NCI-H2029 treated with DMSO at 0.1 percent for 48 hours (cell line): ENCODE measurements around the gene USP2.

ENCODE experiments used
- DNase-seq: peaks from one replicate; lab custom pipeline; 2025; lab: John Stamatoyannopoulos, UW

USP2 gene

DNA sequence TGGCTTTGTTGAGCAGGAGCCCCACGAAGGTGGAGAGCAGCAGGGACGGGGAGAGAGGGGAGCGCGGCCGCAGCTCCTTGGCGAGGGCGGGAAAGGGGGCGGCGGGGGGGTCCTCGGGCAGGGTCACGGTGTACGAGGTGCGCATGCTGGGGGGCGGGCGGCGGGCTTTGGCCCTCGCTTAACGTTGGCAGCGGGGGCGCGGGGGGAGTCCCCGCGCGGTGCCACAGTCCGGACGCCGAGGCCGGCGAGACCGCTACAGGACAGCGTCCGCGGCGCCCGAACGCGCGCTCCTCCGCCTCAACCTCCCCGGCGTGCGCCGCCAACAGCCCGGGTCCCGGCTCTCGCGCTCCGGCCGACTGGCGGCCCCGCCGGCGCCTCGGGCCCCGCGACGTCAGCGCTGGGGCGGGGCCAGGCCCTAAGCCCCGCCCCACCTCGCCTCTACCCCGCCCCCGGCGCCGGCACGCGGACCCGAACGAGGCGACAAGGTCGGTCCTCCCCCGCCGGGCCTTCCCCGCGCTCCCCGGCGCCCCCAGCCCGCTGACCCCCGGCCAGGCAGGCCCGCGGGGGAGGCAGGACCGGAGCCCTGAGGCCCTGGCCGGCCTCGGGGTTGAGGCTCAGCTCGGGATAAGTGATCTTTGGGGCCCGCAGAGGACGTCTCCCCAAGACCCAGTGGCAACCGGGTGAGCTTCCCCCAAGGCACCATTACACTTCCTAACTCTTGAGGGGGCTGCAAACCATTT is 17.5 kb downstream of the USP2 start:
- DNase-seq, result no peak

DNA sequence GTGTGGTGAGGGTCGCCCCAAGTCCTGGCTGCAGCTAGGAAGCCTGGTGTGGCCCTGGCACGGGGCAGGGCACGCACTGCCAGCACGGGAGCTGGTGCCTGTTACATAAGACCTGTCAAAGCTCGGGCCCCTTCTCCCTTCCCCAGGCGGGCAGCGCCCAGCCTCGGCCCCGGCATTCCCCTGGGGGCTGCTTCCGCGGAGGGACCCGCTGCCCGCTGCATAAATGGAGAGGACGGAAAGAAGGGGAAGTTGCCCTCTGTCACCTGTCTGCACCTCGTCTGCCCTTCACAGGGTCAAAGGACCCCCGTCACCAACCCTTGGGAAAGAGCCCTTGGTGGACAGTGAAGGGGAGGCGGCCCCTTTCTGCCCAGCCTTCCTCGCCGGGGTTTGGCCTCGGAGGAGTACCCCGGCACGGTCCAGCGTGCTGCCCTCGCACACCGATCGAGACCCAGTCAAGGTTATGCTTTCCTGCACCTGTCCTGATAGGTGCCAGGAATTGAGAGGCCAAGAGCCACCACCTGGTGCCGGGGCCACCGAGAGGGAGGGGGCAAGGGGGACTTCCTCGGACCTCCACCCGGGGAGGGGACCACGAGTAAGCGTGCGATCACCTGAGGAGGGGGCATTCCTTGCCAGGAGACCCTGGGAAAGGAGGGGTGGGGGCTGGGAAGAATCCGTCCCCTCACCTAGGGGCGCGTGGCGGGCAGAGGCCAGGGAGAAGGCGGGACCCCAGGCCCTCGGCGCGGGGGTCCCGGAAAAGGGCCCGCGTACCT is 18.2 kb downstream of the USP2 start:
- DNase-seq, result no peak

DNA sequence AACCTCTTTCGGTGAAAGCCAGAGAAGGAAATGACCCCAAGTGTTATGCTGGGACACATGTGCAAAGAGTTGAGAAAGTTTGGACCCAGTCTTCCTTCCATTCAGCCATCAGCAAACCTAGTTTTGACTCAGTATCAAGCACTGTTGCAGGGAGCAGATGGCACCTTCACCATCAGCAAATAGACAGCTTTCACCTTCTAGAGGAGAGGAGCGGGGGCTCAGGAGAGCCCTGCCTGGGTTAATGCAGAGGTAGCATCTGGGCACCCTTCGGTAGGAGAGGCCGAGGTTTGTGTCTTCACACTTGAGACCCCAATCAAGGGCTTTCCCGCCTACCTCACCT is 18.8 kb downstream of the USP2 start:
- DNase-seq, result no peak

DNA sequence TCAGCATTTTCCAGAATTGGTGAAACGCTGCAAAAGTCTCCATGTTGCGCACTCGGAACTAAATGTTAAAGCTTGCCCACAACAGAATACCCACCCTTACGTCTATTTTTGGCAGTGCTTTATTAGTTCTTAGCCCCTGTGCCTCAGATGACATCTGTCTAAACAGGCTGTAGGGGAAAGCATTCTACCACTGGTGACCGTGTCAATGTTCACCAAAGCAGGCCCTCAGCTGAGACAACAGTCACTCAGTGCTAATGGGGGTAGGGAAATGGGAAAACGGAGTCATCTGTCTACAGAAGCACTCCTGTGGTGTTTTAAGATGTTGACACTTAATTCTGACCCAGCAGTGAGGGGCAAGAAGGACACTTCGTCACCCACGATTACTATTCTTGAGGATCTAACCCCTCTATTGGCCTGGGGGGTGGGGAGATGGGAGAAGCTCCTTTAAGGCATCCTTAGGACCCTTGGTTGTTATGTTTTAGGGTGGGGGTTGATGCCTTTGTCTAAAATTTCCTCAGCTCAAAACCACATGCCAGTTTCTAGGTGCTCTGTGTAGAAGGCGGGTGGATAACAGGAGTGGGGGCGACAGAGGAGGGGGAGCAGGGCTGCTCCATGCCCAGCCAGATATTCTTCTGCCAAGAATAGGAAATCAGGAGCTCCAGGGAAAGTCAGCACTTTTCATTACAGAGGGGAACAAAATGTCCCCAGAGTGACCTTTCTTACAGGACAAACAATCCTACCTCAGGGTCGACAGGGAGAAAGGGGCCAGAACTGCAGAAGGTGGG is 19.4 kb downstream of the USP2 start:
- no peak for DNase-seq

DNA sequence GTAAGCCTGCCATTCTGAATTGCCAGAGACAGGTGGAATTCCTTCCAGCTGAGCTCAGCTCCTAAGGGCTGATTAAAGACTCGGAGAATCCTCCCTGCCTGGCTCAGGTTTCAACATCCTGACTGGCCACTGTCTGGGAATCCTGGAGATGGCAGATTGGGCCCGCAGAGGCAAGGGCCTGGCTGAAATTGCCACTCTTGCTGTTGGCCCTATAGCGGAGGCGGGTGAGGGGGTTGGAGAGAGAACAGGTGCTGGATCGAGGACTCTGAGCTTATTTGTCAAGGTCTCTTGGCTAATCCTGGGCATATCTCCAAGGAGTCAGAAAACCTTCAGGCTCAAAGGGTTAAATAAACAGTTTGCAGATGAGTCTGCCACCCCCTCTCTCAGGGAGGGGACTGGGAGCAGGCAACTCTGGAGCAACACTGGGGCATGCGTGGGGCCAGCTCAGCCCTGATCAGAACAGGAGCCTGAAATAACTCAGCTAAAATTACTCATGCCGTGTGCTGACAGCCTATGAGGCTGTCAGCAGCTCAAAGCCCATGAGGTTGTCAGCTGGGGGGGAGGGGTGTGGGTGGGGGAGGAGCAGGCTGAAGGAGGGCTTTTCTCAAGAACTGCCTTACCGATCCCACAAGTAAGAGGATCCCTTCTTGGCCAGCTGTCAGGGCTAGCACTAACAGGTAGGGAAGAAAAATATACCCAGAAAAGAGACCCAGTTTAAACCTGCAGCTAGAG is 20.3 kb downstream of the USP2 start:
- peak; percentile 91 for DNase-seq

DNA sequence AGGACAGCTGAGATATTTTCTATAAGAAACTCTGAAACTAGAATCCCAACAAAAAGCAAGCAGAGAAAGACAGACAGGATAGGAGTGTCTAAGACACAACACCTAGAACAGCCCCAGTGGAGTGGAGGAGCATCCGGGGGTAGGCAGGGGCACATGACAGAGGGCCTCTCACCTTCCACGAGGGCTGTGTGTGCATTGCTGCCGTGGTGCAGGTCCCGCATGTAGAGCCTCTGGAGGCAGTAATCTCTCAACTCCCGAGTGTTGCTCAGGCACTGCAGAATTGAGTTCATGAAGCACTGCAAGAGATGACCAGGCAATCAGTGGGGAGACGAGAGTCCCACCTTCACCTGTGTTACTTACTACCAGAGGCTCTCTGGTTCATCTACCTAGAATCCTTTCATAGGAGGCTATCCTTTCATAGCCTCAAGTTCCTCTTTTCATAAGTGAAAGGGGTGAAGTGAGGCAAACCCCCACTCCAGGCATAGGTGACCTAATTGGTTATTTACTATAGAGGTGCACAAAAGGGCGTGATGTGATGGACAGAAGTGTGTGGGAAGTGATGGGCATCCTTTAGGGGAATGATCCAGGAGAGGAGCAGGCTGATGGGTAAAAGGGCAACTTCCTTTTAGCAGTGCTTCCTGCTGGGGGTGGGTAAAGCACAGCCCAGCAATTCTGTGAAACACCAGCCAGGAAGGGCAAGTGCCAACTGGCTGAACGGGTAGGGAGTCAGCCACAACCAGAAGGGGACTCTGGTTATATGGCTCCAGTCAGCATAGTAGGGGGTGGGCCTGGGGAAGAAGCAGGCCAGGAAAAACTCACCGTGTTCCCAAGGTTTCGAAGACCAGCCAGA is 21.9 kb downstream of the USP2 start:
- DNase-seq, result no peak

DNA sequence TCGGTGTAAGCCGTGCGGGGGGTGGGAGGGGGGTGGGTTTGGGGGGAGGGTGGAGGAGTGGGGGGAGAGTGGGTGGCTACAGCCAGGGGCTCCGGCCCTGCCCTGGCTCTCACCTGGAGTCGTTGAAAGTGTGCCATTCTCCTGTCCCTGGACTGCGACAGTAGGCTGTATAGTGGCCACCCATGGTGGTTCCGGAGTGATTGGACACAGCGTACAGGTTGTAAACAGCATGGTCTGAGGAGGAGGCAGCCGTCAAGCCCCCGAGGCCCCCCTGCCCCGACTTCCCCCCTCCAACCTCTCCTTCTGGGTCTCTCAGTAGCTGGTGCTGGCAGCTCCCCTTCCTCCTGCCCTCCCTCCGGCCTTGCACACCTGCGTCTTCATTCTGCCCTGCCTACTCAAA is 24.4 kb downstream of the USP2 start:
- DNase-seq, result no peak

DNA sequence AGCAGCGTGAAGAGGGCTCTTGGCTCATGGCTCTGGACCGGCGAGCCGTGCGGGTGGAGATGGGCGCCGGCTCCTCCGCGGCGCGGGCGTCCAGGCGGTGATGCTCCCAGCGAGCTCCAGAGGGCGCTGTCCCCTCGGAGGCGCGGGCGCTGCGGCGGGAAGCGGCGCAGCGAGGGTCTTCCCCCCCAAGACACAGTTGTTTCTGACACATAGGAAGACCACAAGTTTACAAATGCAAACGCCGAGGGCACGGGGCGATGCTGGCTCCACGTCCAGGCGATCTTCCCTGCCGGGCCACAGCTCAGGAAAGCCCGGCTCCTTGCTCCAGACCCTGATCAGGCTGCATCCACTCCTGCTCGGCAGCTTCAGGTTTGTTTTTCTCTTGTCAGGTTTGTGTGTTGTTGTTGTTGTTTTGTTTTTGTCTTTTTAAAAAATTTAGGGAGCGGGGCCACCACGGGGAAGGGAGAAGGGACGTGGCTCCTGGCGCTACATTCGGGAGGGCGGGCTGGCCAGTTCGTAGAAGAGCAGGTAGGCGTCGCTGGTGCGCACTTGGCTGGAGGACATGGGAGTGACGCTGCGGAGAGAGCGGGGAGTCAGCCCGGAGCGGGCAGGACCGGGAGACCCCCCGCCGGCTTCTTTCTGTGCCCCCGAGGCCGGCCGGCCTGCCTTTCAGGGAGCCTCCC is 25.0 kb downstream of the USP2 start:
- DNase-seq, result no peak

DNA sequence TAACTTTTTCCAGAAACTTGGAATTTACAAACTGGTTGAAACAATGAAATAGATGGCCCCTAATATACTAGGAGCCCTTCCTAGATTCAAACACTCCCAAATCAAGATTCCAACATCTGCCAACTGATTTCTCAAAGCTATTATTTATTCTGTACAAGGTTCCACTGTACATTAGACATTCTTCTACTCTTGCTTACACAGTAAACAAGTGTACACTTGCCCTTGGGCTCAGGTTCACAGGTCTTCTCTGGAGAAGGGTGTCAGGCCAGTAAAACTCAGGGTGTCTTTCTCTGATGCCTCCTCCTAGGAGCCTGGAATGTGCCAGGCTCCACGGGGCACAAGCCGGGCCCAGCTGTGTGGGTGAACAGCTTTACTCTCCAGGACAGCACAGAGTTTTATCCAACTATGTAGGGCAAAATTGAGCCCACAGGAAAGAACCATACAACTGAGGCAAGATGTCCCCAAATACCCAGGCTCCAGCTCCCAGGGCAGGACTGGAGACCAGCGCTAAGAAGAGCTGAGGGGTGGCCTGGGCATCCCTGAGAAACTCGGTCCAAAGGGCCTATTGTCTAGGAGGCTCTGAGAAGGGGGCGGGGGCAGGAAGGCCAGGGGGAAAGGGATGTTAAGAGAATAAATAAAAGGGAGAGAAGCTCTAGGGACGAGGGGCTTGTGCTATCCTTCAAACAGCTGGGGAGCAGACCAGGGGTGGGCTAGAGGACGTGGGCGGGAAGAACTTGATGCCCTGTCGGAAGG is 26.2 kb downstream of the USP2 start:
- no peak for DNase-seq

DNA sequence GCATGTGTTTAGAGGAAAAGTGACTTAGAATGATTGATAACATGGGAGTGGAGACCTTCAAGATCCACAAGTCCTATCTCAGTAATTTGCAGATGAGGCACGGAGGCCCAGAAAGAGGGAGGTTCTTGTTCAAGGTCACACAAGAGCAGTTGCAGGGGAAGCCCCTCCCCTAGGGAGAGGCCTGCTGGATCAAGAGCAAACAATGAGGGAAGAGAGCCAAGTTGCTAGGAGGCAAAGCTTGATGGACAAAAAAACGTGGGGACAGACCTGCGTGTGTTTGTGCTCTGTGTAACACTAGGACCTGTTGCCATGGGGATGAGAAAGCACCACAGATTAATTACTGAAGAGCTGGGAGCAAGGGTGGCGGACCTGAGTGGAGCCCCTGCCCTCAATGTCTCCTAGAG is 28.6 kb downstream of the USP2 start:
- peak; percentile 87 for DNase-seq

DNA sequence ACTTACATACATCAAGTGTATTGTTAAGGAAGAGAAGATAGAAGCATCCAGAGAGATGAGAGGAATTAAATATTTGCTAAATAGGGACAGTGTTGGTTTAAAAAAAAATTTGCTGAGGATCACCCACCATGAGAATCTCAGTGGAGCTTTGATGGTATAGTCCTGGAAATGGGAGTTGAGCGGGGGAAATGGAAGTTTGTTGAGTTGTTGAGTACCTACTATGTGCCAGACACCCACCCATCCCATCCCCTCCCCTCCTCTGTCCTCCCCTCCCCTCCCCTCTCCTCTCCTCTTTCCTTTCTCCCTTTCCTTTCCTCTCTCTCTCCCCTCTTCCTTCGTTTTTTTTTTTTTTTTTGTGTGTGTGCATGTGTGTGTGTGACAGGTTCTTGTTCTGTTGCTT is 30.3 kb downstream of the USP2 start:
- no peak for DNase-seq

DNA sequence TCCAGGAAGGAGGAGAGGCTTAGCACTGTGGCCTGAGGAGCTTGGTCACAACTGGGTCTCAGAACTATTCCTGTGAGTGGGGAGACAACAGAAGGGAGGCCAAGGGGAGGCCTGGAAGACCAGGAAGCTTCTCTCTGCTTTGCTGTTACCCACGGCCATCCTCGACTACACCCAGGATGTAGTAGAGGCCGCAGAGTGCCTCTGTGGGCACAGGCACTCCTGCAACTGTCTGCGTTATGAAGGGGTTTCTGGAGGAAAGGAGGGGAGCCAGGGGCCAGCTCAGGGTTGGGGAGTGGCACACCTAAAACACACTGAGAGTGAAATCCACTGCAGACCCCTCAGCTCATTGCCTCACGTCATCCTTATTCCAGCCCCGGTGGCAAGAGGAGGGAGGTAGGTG is 31.2 kb downstream of the USP2 start:
- DNase-seq, result no peak

DNA sequence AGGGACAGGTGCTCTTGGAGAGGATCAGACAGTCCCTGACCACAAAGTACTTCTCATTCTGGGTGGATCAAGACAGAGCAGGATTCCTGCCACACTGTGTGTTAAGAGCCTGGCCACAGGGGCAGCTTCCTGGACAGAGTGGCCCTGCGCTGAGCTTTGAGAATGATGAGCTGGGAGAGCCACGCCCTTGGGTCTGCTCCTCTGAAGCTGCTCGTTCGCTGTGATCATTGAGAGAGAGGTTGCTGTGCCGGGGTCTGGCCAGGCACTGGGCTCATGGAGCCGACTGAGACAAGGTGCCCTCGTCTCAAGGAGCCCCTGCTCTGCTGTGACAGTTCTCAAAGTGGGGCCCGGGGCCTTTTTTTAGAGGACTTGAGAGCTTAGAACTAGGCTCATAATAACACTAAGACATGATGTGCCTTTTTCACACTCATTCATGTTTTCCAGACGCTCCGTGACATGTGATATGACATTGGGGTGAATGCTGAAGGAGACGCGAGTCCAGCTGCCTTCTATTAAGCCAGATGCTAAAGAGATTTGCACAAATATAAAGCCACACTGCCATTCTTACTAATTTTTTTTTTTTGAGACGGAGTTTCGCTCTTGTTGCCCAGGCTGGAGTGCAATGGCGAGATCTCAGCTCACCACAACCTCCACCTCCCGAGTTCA is 33.4 kb downstream of the USP2 start:
- DNase-seq, result no peak

DNA sequence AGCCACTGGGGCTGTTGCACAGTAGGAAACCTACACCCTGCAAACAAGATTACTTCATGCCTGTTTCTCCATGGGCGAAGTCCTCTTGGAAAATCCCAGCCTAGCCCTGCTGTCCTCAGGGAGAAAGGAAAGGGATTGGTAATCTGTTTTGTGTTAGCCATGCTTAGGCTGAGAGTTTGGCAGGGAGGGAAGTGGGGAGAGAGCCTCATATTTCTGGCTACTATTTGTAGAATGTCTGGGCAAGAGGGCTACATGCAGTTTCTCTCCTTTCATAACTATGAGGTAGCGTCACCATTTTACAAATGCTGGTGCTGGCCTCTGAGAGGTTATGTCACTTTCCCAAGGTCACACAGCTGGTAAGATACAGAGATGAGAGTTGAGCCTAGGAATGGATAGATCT is 34.2 kb downstream of the USP2 start:
- DNase-seq, result no peak

DNA sequence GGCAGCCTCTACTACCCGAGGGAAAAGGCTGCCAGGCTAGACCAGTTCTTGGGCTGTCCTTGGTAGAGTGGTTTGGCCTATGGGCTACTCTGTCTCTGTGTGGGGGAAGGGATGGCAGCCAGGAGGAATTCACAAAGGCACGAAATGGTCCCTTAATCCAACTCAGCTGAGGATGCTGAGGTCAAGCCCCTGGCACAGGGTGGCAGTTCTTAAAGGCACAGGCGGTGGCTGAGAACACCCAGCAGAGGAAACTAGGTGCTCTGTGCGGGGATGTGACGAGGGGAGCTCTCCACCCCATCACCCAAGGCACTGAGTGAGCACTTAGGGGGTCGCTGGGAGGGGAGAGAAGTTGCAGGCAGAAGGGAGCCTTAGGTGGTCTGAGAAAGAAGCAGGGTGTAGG is 34.9 kb downstream of the USP2 start, which contains the start of gene MFRP:
Gene MFRP, minus strand, starts transcription at position 101 of the 400 bp plus-strand sequence. CDS start 192 bp downstream, outside the sequence.
- no peak for DNase-seq

DNA sequence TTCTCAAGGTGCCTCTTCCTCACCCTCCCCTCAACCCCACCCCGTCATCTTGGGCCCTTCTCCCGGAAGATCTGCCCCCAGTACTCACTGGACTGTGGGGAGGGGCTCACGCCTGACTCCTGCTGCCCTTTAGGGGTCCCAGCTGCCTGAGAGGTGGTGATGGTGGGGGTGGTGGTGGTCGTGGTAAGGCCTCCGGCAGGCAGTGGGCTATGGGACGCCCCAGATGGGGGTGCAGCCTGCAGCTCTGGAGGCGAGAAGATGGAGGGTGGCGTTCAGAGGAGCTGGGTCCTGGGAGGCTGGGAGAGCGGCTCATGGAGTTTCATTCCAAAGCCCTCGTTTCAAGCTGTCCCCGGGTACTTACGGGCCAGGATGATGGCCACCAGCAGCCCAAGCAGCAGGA is 35.8 kb downstream of the USP2 start:
- no peak for DNase-seq

DNA sequence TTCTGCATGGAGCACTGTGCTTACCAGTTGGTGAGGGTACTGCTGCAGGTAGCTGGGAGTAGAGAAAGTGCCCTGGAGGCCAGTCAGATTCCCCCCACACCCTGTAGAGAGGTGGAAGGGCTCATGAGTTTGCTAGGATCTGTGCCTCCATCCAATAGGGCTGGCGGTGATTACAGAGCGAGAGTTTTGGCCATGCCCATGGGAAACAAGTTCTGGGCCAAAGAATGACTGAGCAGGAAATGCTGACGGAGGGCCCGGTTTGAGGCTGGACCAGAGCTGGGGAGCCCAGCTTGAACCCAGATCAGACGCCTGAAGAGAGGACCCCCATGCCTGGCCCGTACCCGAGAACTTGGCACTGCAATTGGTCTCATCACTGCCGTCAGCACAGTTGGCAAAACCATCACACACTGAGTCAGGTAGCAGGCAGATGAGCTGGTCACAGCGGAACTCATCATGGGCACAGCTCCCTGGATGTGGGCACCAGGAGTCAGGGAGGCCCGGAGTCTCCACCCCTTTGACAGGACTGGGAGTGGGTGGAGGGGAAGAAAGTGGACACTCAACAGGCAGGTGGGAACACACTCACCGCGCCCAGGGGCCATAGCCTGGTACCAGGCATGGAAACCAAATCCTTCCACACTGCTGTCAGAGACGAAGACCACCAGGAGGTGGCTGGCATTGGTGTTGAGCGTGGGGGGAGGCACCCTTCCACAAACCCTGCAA is 37.0 kb downstream of the USP2 start:
- DNase-seq, result no peak

DNA sequence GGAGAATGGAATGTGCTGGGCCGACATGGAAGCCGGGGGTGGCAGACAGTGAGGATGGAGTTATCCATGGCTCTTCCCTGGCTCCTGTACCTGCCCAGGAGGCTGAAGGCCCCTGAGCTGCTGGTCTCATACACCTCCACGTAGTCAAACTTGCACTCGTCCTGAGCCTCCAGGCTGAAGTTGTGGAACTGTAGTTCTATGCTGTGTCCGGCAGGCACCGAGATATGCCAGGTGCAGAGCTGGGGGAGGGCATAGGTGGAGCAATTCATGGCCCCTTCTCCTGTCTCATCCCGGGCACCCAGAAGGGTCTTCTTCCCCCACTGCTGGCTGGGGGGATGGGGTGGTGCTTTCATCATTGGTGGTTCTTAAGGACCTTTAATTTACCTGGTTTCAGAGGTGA is 37.8 kb downstream of the USP2 start:
- no peak for DNase-seq
